MM.1S (cell line): ENCODE measurements around the gene ATF3.

Experiments
- DNase-seq: peaks from one replicate; pipeline ENCODE4 v3.0.0-alpha.2; 2015
- H2AFZ ChIP-seq: fragments of 300-600 bp; sonication (generic); 2 replicates; pipeline ENCODE4 v1.6.0; 2016; ENCODE audit warnings: antibody characterized with exemption, low read length
- H3F3A ChIP-seq: fragments of 300-600 bp; sonication (generic); 2 replicates; pipeline ENCODE4 v1.6.1; 2016; ENCODE audit warnings: mild to moderate bottlenecking, antibody characterized with exemption, low read length, moderate library complexity, mixed read lengths; ENCODE audit not compliant: insufficient read depth
- H3K27ac ChIP-seq: fragments of 300-600 bp; sonication (generic); 2 replicates; pipeline ENCODE4 v1.5.1; 2016; ENCODE audit warnings: mild to moderate bottlenecking, low read length
- H3K27me3 ChIP-seq: fragments of 300-600 bp; sonication (generic); replicated peaks from 2 replicates; pipeline ENCODE4 v1.6.0; 2016; ENCODE audit warnings: low read length; ENCODE audit not compliant: insufficient read depth
- H3K36me3 ChIP-seq: fragments of 300-600 bp; sonication (generic); replicated peaks from 2 replicates; pipeline ENCODE4 v1.6.1; 2016; ENCODE audit warnings: mild to moderate bottlenecking, low read length, mixed read lengths; ENCODE audit not compliant: insufficient read depth
- H3K4me1 ChIP-seq: fragments of 300-600 bp; sonication (generic); 2 replicates; pipeline ENCODE4 v1.6.1; 2016; ENCODE audit warnings: low read length, mixed read lengths
- H3K4me2 ChIP-seq: fragments of 300-600 bp; sonication (generic); 2 replicates; pipeline ENCODE4 v1.6.0; 2016; ENCODE audit warnings: low read depth, low read length
- H3K4me3 ChIP-seq: fragments of 300-600 bp; sonication (generic); 2 replicates; pipeline ENCODE4 v1.5.1; 2016; ENCODE audit warnings: low read length, mixed read lengths
- H3K79me2 ChIP-seq: fragments of 300-600 bp; sonication (generic); 2 replicates; pipeline ENCODE4 v1.6.1; 2016; ENCODE audit warnings: mixed run types, low read length, mixed read lengths
- H3K9ac ChIP-seq: fragments of 300-600 bp; sonication (generic); 2 replicates; pipeline ENCODE4 v1.6.1; 2016; ENCODE audit warnings: low read length, mixed read lengths
- H3K9me2 ChIP-seq: fragments of 300-600 bp; sonication (generic); replicated peaks from 2 replicates; pipeline ENCODE4 v1.6.1; 2016; ENCODE audit warnings: mild to moderate bottlenecking, low read length, mixed read lengths; ENCODE audit not compliant: insufficient read depth
- H3K9me3 ChIP-seq: fragments of 300-600 bp; sonication (generic); replicated peaks from 2 replicates; pipeline ENCODE4 v1.6.1; 2016; ENCODE audit warnings: mild to moderate bottlenecking, low read length, mixed read lengths; ENCODE audit not compliant: insufficient read depth
- H4K20me1 ChIP-seq: fragments of 300-600 bp; sonication (generic); 2 replicates; pipeline ENCODE4 v1.6.1; 2016; ENCODE audit warnings: mild to moderate bottlenecking, low read length, moderate library complexity, mixed read lengths; ENCODE audit not compliant: insufficient read depth
- CTCF ChIP-seq: fragments of 300-600 bp; sonication (generic); IDR thresholded peaks from 2 replicates; pipeline ENCODE4 v1.5.1; 2016; ENCODE audit warnings: antibody characterized with exemption, low read length, mixed read lengths
- EZH2 ChIP-seq: fragments of 300-600 bp; sonication (generic); optimal IDR thresholded peaks from 2 replicates; pipeline ENCODE3; 2017; ENCODE audit warnings: low read depth, mild to moderate bottlenecking, antibody characterized with exemption, low read length, mixed read lengths
- EZH2phosphoT487 ChIP-seq: fragments of 300-600 bp; sonication (generic); IDR thresholded peaks from 2 replicates; pipeline ENCODE4 v1.6.1; 2018; ENCODE audit warnings: antibody characterized with exemption, low read length

The ATF3 gene

GRCh38 chr1:212594640-212595039 is 13.9 kb upstream of the ATF3 start:
- Histone ChIP-seq H3K9me3 (no peaks in the 10 kb centered on the region), H3K27me3 (no peaks in the 10 kb centered on the region), H3K4me2 (no peak overlapping the region), H3K4me3 (no peak overlapping the region), H2AFZ (no peak overlapping the region), H3F3A (peaks cover 10% of the 10 kb centered on the region), H3K27ac (no peak overlapping the region), H3K9me2 (no peaks in the 10 kb centered on the region), H3K4me1 (peaks cover 16% of the 10 kb centered on the region), H3K79me2 (no peaks in the 10 kb centered on the region), H3K36me3 (no peaks in the 10 kb centered on the region), H4K20me1 (no peaks in the 10 kb centered on the region), H3K9ac (no peak overlapping the region)
- no peak for DNase-seq
- TF ChIP-seq CTCF (no peak), EZH2 (no peak), EZH2phosphoT487 (no peak)

GRCh38 chr1:212595229-212595628 is 13.3 kb upstream of the ATF3 start:
- no peak overlapping the region for H3K4me2 ChIP-seq
- H2AFZ ChIP-seq = no peak overlapping the region
- H3K36me3 ChIP-seq = no peaks in the 10 kb centered on the region
- H3K4me3 ChIP-seq = no peak overlapping the region
- H3K9me2 ChIP-seq = no peaks in the 10 kb centered on the region
- DNase-seq = no peak
- peaks cover 10% of the 10 kb centered on the region for H3F3A ChIP-seq
- H4K20me1 ChIP-seq = no peaks in the 10 kb centered on the region
- TF ChIP-seq CTCF (no peak), EZH2phosphoT487 (no peak), EZH2 (no peak)
- H3K4me1 ChIP-seq = peaks cover 16% of the 10 kb centered on the region
- H3K9ac ChIP-seq = no peak overlapping the region
- H3K79me2 ChIP-seq = no peaks in the 10 kb centered on the region
- H3K27me3 ChIP-seq = no peaks in the 10 kb centered on the region
- H3K9me3 ChIP-seq = no peaks in the 10 kb centered on the region
- peak overlapping the region; percentile 77; the same call in 1 of the 2 replicates for H3K27ac ChIP-seq

GRCh38 chr1:212595787-212596714 is 12.5 kb upstream of the ATF3 start:
- Histone ChIP-seq H3K27me3 (no peaks in the 10 kb centered on the region), H3K79me2 (no peaks in the 10 kb centered on the region), H3K36me3 (no peaks in the 10 kb centered on the region), H3K4me2 (peak overlapping the region; percentile 73), H4K20me1 (no peaks in the 10 kb centered on the region), H3K4me1 (peaks cover 16% of the 10 kb centered on the region), H3K9me3 (no peaks in the 10 kb centered on the region), H3K9ac (peak overlapping the region; percentile 51), H3K9me2 (no peaks in the 10 kb centered on the region), H3K27ac (peak overlapping the region; percentile 77), H3K4me3 (peak overlapping the region; percentile 49), H2AFZ (peak overlapping the region; percentile 55), H3F3A (peaks cover 10% of the 10 kb centered on the region)
- DNase-seq = peak; percentile 96
- TF ChIP-seq EZH2 = no peak
- no peak for TF ChIP-seq EZH2phosphoT487
- peak; percentile 72 for TF ChIP-seq CTCF
